Right renal pelvis (tissue), 4 donors: Measurements from ENCODE around the gene CYP26B1. TPM values are rescaled to one million over a fixed set of nuclear protein-coding genes. Genes with fewer than 3 reads are reported as not detected.

ENCODE experiments used
- DNase-seq, 4 donors: peaks; one replicate each; pipeline ENCODE4 v3.0.0-alpha.2; 2013; ENCODE audit warnings: low read depth in 4 of 4, low spot score in 3 of 4, missing footprints in 1 of 4
- polyA plus RNA-seq, 4 donors: library from polyadenylated mRNA; unstranded; fragments of 120-200 nt; gene quantifications; one replicate each; pipeline ENCODE4 v1.2.1, GENCODE V29; 2013; ENCODE audit not compliant: insufficient read length in 4 of 4

The CYP26B1 gene
- polyA plus RNA-seq, 4 donors = 14.8 to 20.6 (median 16.4) TPM

DNA sequence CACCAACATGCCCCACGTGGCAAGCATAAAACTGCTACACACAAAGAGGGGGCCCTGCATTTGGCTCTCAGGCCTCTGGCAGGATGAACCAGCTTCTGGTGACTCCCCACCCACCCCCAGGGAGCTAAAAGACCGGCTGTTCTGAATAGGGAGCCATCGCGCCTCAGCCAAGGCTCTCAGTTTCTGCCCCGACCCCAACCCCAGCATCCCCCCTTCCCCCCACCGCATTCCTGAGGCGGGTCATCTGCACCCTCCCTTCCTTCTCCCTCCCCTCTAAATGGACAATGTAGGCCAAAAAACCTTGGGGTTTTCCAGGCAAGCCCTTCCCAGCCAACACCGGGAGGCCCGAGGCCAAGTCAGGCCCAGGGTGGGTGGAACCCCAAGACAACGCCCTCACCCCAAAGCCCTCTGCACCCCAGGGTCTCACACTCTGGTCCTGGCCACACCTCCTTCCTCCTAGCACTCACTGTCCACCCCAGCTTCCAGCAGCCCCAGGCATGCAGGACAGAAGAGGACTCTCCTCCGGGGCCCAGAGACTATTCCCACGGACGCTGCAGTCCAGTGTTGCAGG lies 5.7 kb downstream of the CYP26B1 start:
- DNase-seq = no peak

DNA sequence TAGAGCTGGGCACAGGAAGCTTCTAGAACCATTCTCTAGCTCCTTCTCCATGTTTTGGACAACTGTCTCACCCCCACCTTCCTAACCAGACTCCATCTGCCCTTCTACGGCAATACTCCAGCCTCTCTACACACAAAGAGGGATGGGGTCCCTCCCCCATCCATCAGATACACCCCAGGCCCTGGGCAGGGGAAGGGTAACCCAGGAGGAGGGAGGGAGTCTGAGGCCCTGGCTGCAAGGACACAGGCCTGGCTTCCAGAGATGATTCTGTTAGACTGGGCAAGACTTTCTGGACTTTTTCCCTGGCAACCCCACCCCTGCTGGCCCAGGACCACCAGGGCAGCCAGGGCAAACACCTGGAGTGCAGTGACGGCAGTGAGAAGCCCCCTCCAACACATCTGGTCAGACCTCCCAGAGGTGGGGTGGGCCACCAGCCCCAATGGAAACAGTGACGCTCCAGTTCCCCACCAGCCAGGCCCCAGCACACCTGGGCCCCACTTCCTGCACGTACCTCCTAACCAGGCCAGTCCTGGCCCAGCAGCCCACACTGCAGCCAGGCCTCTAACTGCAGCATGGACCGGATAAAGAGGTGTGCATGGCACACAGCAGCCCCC lies 6.5 kb downstream of the CYP26B1 start:
- DNase-seq = no peak

DNA sequence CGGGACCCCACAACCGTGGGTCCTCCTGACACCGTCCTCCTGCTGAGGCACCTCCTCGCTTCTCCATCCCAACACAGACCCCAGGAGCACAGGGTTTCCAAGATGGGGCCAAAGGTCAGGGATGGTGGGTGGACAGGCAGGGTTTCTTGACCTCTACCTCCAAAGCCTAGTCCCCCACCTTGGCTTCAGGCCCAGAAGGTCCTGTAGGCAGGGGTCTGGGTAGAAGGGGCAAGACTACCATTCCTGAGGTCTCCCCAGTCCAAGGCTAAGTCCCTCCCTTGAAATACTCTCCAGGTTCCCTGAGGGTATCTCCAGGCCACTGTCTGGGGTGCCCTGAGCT lies 7.1 kb downstream of the CYP26B1 start:
- no peak for DNase-seq

GRCh38 chr2:72139874-72140620 lies 7.6 kb downstream of the CYP26B1 start:
- no peak for DNase-seq

DNA sequence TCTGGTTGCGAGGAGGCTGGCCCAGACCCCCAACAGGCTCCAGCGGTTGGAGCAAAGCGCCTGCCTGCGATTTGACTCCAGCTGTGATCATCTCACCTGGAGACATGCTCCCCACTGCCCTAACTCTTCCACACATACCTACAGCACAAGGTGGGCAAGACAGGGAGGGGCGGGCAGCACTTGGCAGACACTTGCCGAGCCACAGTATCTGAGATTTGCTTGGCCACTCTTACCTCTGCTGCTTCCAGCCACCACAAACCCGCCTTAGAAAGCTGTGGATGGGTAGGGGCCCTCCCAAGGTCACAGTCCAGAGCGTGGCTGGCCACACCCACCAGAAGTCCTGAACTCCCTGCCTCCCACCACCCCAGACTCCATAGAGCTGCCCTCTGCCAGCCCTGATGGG lies 8.2 kb downstream of the CYP26B1 start:
- no peak for DNase-seq

GRCh38 chr2:72138921-72139381 lies 8.7 kb downstream of the CYP26B1 start:
- DNase-seq = no peak

GRCh38 chr2:72138011-72138881 lies 9.4 kb downstream of the CYP26B1 start:
- no peak for DNase-seq

GRCh38 chr2:72137498-72138010 lies 10.1 kb downstream of the CYP26B1 start:
- no peak for DNase-seq

DNA sequence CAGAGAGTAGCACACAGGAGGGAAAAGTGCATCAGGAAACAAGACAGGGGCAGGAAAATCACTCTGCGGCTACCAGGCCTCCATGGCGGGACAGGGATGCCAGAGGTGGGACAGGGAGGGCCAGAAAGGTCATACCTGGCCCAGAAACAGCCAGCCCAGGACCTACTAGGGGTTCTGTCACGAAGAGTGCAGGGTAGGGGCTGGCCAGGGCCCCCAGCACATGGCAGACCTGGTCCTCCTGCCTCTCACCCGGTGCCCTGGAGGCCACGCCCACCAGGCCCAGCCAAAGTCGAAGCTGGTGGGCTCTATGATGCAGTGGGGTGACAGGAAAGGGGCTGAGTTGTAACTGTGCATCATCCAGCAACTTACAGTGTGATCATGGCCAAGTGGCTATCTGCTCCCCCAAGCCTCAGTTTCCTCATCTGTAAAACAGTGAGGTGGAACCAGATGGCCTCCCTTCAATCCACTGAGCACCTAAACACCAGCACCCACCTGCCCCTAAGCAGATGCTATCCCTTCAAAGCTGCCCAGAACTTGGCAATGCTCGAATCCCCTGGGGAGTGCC lies 10.6 kb downstream of the CYP26B1 start:
- no peak for DNase-seq

DNA sequence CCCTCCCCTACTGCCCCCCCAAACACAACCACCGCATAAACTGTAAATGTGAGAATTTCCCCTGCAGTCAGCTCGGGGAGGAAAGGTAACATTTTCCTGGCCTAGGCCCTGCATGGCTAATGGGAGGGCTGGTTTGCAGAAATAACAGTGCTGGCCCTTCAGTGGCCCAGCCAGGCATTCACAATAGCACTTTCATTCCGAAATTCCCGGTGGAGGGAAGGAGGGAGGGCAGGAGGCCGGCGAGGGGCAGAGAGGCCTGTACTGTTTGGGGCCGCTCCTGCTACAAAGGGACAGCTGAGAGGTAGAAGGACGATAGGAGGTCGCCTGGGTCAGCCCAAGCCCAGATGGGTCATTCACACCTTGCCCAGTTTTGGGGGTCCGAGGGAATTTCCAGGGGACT lies 11.3 kb downstream of the CYP26B1 start:
- no peak for DNase-seq

DNA sequence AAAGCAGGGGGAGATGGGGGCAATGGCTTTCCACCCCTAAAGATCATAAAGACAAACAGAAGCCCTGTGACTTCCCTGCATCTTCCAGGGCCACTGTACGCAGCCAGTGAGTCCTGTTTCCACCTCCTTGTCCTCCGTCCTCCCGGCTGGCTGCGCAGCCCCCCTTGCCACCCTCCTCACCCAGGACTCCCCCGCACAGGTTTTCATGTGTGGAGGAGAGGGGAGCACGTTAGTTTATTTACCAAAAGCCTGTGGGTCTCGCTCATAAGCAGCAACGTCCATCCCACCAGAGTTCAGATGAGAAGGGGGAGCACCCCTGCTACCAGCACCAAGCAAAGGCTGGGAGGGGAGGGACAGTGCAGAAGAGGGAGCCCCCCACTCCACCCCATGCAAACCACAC lies 11.7 kb downstream of the CYP26B1 start:
- no peak for DNase-seq

- no peak for DNase-seq
Measured at GRCh38 chr2:72134997-72135800, 12.5 kb downstream of the CYP26B1 start.

GRCh38 chr2:72134408-72134996 lies 13.2 kb downstream of the CYP26B1 start:
- DNase-seq = no peak

DNA sequence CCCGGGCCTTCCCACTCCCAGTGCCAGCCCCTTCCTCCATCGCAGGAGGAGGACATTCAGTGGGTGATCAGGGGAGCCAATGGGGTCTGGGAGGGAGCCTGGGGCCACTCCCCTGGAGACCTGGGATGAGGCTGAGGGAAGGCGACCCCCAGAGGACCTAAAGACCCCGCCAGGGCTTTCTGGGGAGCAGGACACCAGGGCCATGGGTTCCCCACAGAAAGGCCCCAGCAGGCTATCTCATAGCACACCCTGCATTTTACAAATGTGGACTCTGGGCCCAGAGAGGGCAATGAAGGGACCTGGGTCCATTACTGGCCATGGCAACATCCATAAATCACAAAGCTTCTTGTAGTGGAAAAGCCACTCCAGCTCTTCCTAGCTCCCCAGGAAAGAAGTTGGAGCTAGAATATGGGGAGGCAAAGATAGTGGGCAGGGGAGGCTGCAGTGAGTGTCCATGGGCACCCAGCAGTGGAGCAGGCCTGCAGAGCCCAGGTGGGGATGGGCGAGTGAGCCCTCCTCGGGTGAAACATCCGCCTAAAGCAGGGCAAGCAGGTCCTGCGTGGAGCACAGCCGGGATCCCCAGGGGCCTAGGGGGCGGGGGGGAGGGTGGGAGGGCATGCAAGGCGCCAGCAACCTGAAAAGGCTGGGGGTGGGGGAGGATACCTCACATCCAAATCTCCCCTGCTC lies 13.8 kb downstream of the CYP26B1 start:
- no peak for DNase-seq

DNA sequence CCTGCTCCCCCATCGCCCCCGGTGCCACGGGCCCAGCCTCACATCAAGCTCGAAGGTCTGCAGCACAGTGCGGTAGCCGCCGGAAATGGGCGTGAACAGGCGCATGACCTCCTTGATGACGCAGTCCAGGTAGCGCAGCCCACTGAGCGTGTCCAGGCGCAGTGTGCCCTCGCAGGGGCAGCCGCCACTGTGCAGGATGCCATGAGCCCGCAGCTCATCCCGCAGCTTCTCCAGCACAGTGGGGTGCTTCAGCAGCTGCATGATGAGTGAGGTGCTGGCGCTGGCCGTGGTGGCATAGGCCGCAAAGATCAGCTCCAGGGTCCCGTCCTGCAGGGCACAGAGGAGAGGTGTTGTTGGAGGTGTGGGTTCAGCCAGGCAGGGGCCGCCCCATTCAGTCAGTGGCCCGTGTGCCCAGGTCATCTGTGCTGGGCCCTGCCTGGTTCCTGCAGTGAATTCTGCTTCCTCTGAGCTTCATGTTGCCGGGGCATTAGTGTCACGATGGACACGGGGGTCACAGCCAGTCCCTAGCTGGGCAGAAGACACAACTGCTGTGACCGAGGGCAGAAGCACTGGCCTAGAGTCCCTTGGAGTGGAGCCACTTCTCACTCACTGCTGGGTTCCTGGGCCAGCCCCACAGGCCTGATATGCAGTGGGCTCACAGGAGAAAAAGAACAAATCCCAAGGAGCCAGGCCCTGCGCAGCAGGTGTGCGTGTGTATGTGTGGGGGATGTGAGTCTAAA lies 14.5 kb downstream of the CYP26B1 start:
- DNase-seq = no peak

DNA sequence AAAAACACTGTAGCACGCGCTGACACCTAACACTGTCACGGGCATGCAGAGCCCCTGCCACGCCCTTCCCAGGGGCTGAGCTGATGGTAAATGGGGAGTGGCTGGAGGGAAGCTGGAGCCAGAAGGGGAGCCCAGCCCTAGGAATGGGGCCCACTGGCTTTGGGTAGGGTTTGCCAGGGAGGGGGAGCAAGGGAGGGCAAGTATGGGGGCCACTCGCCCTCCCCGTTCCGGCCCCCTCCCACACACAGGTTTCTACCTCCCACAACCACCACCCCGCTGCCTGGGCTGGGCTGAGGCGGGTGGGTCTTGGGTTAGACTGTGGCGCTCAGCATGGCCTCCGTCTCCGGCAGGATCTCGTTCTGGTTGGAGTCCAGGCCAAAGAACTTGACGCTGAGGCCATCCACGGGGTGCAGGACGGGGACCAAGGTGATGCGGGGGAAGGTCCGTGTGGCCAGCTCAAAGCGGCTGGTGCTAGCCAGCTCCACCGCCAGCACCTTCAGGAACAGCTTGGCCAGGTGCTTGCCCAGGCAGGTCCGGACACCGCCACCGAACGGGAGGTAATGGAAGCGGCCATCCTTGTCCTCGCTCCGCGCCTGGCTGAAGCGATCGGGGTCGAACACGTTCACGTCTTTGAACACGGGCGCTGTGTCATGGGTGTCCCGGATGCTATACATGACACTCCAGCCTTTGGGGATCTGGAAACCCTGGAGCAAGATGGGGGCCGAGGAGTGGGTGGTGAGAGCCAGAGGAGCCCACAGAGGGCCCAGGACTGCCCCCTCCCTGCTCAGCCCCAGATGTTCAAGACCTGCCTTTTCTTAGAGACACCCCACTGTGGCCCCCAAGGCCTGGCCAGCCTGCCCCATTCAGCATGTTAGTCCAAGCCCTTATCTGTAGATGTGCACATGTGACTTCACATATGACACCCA lies 15.5 kb downstream of the CYP26B1 start:
- DNase-seq = no peak

- DNase-seq = no peak
Measured at GRCh38 chr2:72131371-72131891, 16.2 kb downstream of the CYP26B1 start.
